Ascending aorta (tissue), 2 donors: ENCODE measurements around the gene SLC1A1. TPM values are rescaled to one million over a fixed set of nuclear protein-coding genes. Genes with fewer than 3 reads are reported as not detected.

Experiments used
- DNase-seq, 2 donors: peaks; one replicate each; pipeline ENCODE4 v3.0.0-alpha.2; 2019; ENCODE audit warnings: low spot score in 2 of 2
- H3K27ac ChIP-seq, 2 donors: fragments of 200-600 bp; sonication (generic); one replicate each; pipeline ENCODE4 v1.5.1; 2016 to 2017; ENCODE audit warnings: mild to moderate bottlenecking in 1 of 2
- H3K27me3 ChIP-seq: fragments of 200-600 bp; sonication (generic); one replicate; pipeline ENCODE4 v1.5.1; 2017
- H3K36me3 ChIP-seq, 2 donors: fragments of 200-600 bp; sonication (generic); one replicate each; pipeline ENCODE4 v1.5.1; 2016
- H3K4me1 ChIP-seq, 2 donors: fragments of 200-600 bp; sonication (generic); one replicate each; pipeline ENCODE4 v1.5.1; 2016 to 2017; ENCODE audit warnings: mild to moderate bottlenecking in 1 of 2
- H3K4me3 ChIP-seq, 2 donors: fragments of 200-600 bp; sonication (generic); one replicate each; pipeline ENCODE4 v1.5.1; 2016 to 2017; ENCODE audit warnings: mild to moderate bottlenecking in 1 of 2
- H3K9me3 ChIP-seq, 2 donors: fragments of 200-600 bp; sonication (generic); one replicate each; pipeline ENCODE4 v1.5.1; 2016
- CTCF ChIP-seq, 3 experiments: fragments of 200-600 bp in 2 of 3; fragments of 450-650 bp in 1 of 3; sonication (generic) in 2 of 3; IDR thresholded peaks; one replicate each; pipeline ENCODE4 v1.5.1; 2016 to 2019; ENCODE audit warnings: antibody characterized with exemption in 3 of 3, mild to moderate bottlenecking in 1 of 3, moderate library complexity in 1 of 3
- intact Hi-C: fragments of 100-400 bp; cut with DNase I; formaldehyde crosslinking; loops from one replicate; pipeline ENCODE4 v1.15.1; 2023
- total RNA-seq: library from RNA; depleted of rRNA; stranded (reverse); fragments of >200 nt; gene quantifications from one replicate; pipeline ENCODE4 v1.1.0, GENCODE V29; 2016

Gene SLC1A1
- 6.5 TPM for total RNA-seq

GRCh38 chr9:4489919-4490704 lies at the start of gene SLC1A1:
Gene SLC1A1, plus strand, starts transcription at chr9:4490468. Its CDS starts 212 bp downstream, at chr9:4490680.
- peak; percentile 15 to 85 for DNase-seq
- Histone ChIP-seq H3K27me3 (no peaks in the 10 kb centered on the region), H3K9me3 (no peaks in the 10 kb centered on the region), H3K4me3 (peak within 1 kb of the TSS; percentile 67 to 87), H3K4me1 (peaks cover 0 to 6% of the 10 kb centered on the region in 2 donors), H3K36me3 (no peaks in the 10 kb centered on the region), H3K27ac (peak within 1 kb of the TSS; percentile 81 to 84)
- no peak for TF ChIP-seq CTCF (IDR thresholded peaks at IDR 0.05)
- intact Hi-C loops: loop anchor here (5.0 to 10.0 kb wide), 2 partner anchors 175 to 963 kb away; partner anchors contain the start of gene RFX3

GRCh38 chr9:4442806-4443205 lies 47.5 kb upstream of the SLC1A1 start:
- Histone ChIP-seq H3K27ac (no peak overlapping the region), H3K4me1 (no peaks in the 10 kb centered on the region), H3K9me3 (no peaks in the 10 kb centered on the region), H3K27me3 (no peaks in the 10 kb centered on the region), H3K36me3 (no peaks in the 10 kb centered on the region), H3K4me3 (no peak overlapping the region)
- no peak for TF ChIP-seq CTCF (IDR thresholded peaks at IDR 0.05)
- intact Hi-C loops: no loop called here
- no peak for DNase-seq

- Histone ChIP-seq H3K36me3 (no peaks in the 10 kb centered on the region), H3K27me3 (no peaks in the 10 kb centered on the region), H3K4me1 (no peaks in the 10 kb centered on the region), H3K9me3 (no peaks in the 10 kb centered on the region), H3K27ac (no peak overlapping the region), H3K4me3 (no peak overlapping the region)
- TF ChIP-seq CTCF (IDR thresholded peaks at IDR 0.05): no peak
- DNase-seq: no peak
- intact Hi-C loops: no loop called here
Measured at GRCh38 chr9:4443439-4443838, 46.8 kb upstream of the SLC1A1 start.

- Histone ChIP-seq H3K27me3 (no peaks in the 10 kb centered on the region), H3K9me3 (no peaks in the 10 kb centered on the region), H3K36me3 (no peaks in the 10 kb centered on the region), H3K4me1 (no peaks in the 10 kb centered on the region), H3K4me3 (no peak overlapping the region), H3K27ac (no peak overlapping the region)
- no peak for DNase-seq
- intact Hi-C loops: no loop called here
- TF ChIP-seq CTCF (IDR thresholded peaks at IDR 0.05): no peak
Measured at GRCh38 chr9:4461437-4461836, 28.8 kb upstream of the SLC1A1 start.

GRCh38 chr9:4463824-4464223 lies 26.4 kb upstream of the SLC1A1 start:
- H3K9me3 ChIP-seq: peaks cover 0 to 4% of the 10 kb centered on the region in 2 donors
- no peak overlapping the region for H3K27ac ChIP-seq
- no peaks in the 10 kb centered on the region for H3K36me3 ChIP-seq
- H3K27me3 ChIP-seq: no peaks in the 10 kb centered on the region
- no peak for DNase-seq
- no peak for TF ChIP-seq CTCF (IDR thresholded peaks at IDR 0.05)
- intact Hi-C loops: no loop called here
- H3K4me3 ChIP-seq: no peak overlapping the region
- H3K4me1 ChIP-seq: no peaks in the 10 kb centered on the region
